H1 (cell line): ENCODE data around the gene MYBPH. TPM values are rescaled to one million over a fixed set of nuclear protein-coding genes. Genes with fewer than 3 reads are reported as not detected.

Experiments used
- CTCF ChIA-PET: fragments of 300-600 bp; sonication (Branson Sonifier 250); formaldehyde crosslinking; loops from one replicate; lab custom pipeline; 2021; ENCODE audit not compliant: partially characterized antibody; lab: Charles Lee
- POLR2A ChIA-PET: fragments of 300-600 bp; sonication (Branson Sonifier 250); formaldehyde crosslinking; loops from one replicate; lab custom pipeline; 2021; ENCODE audit warnings: inconsistent platforms; ENCODE audit not compliant: partially characterized antibody; lab: Charles Lee
- DNase-seq, 2 experiments: peaks; one replicate each; pipeline versions ENCODE4 v3.0.0 to v3.0.0-alpha.2; 2010 to 2022; ENCODE audit warnings: low spot score in 2 of 2, low read depth in 1 of 2, mixed read lengths in 1 of 2
- FAIRE-seq: peaks from 2 replicates; lab custom pipeline; 2011; peaks lifted over from hg19 to GRCh38; lab: Jason Lieb, UNC
- H2AFZ ChIP-seq: 2 replicates; pipeline ENCODE4 v1.8.1; 2012; ENCODE audit warnings: low read length, inconsistent platforms
- H2AK5ac ChIP-seq: 2 replicates; pipeline ENCODE4 v1.6.1; 2013; ENCODE audit warnings: low read depth, low read length
- H2BK120ac ChIP-seq: replicated peaks from 2 replicates; pipeline ENCODE3; 2013; ENCODE audit warnings: low read depth, low read length, inconsistent platforms
- H2BK12ac ChIP-seq: 2 replicates; pipeline ENCODE4 v1.6.1; 2013; ENCODE audit warnings: low read depth, low read length
- H2BK15ac ChIP-seq: 2 replicates; pipeline ENCODE4 v1.6.1; 2013; ENCODE audit warnings: low read length
- H2BK20ac ChIP-seq: 2 replicates; pipeline ENCODE4 v1.6.1; 2013; ENCODE audit warnings: low read length
- H2BK5ac ChIP-seq: 2 replicates; pipeline ENCODE4 v1.6.1; 2013; ENCODE audit warnings: low read depth, low read length
- H3K14ac ChIP-seq: 2 replicates; pipeline ENCODE4 v1.6.1; 2013; ENCODE audit warnings: inconsistent platforms; ENCODE audit not compliant: insufficient read length
- H3K18ac ChIP-seq: 2 replicates; pipeline ENCODE4 v1.6.1; 2013; ENCODE audit warnings: low read length; ENCODE audit errors: extremely low read depth
- H3K23ac ChIP-seq: 2 replicates; pipeline ENCODE4 v1.6.1; 2013; ENCODE audit warnings: inconsistent platforms; ENCODE audit not compliant: insufficient read length
- H3K23me2 ChIP-seq: 2 replicates; pipeline ENCODE4 v1.6.1; 2013; ENCODE audit warnings: low read depth, low read length
- H3K27ac ChIP-seq: 2 replicates; pipeline ENCODE4 v1.6.1; 2011; ENCODE audit warnings: low read depth, low read length, inconsistent platforms
- H3K27me3 ChIP-seq, 4 experiments: replicated peaks in 1 of 4; 1 replicate in 1 of 4; 2 replicates in 3 of 4; pipeline versions ENCODE4 v1.6.1 to v1.8.1; 2011 to 2013; ENCODE audit warnings: low read length in 3 of 4, mild to moderate bottlenecking in 3 of 4, inconsistent platforms in 2 of 4, mixed read lengths in 2 of 4, moderate library complexity in 1 of 4; ENCODE audit not compliant: control insufficient read depth in 3 of 4, insufficient read depth in 3 of 4; ENCODE audit errors: extremely low read depth in 1 of 4
- H3K36me3 ChIP-seq, 4 experiments: 2 replicates each; pipeline versions ENCODE4 v1.6.1 to v1.8.1; 2011 to 2013; ENCODE audit warnings: mild to moderate bottlenecking in 4 of 4, low read length in 3 of 4, moderate library complexity in 2 of 4, control low read depth in 1 of 4, inconsistent platforms in 1 of 4; ENCODE audit not compliant: insufficient read depth in 4 of 4, control insufficient read depth in 2 of 4
- H3K4ac ChIP-seq: replicated peaks from 2 replicates; pipeline ENCODE3; 2013; ENCODE audit warnings: low read length, low read depth, mixed read lengths, inconsistent platforms; ENCODE audit not compliant: insufficient read length
- H3K4me1 ChIP-seq, 4 experiments: replicated peaks in 1 of 4; 1 replicate in 1 of 4; 2 replicates in 3 of 4; pipeline versions ENCODE4 v1.6.1 to v1.8.1; 2011 to 2013; ENCODE audit warnings: low read length in 3 of 4, inconsistent platforms in 2 of 4, mixed read lengths in 1 of 4; ENCODE audit not compliant: insufficient read depth in 4 of 4, control insufficient read depth in 3 of 4
- H3K4me2 ChIP-seq, 2 experiments: 2 replicates each; pipeline versions ENCODE4 v1.6.1 to v1.8.1; 2011 to 2013; ENCODE audit warnings: low read depth in 2 of 2, low read length in 2 of 2, control low read depth in 1 of 2, inconsistent platforms in 1 of 2, mild to moderate bottlenecking in 1 of 2; ENCODE audit not compliant: insufficient read depth in 1 of 2
- H3K4me3 ChIP-seq, 4 experiments: fragments of 200-600, 300-600 bp in 1 of 4; sonication (generic), shearing (Covaris generic), sonication (Bioruptor Twin) in 1 of 4; 2 replicates each; pipeline versions ENCODE4 v1.5.1 to v1.8.1; 2011 to 2016; ENCODE audit warnings: low read length in 4 of 4, low read depth in 3 of 4, control low read depth in 2 of 4, inconsistent platforms in 2 of 4, mild to moderate bottlenecking in 2 of 4, mixed read lengths in 1 of 4, moderate library complexity in 1 of 4; ENCODE audit not compliant: insufficient read depth in 2 of 4; ENCODE audit errors: extremely low read depth in 1 of 4
- H3K56ac ChIP-seq: replicated peaks from 2 replicates; pipeline ENCODE3; 2013; ENCODE audit warnings: low read depth, mild to moderate bottlenecking, mixed read lengths, low read length, inconsistent platforms; ENCODE audit not compliant: insufficient read length
- H3K79me1 ChIP-seq: 2 replicates; pipeline ENCODE4 v1.6.1; 2013; ENCODE audit warnings: low read depth, low read length, control low read depth
- H3K79me2 ChIP-seq, 2 experiments: 2 replicates each; pipeline versions ENCODE4 v1.6.1 to v1.8.1; 2012 to 2013; ENCODE audit warnings: low read length in 2 of 2, mild to moderate bottlenecking in 2 of 2, inconsistent platforms in 1 of 2; ENCODE audit not compliant: insufficient read depth in 2 of 2, control insufficient read depth in 1 of 2
- H3K9ac ChIP-seq, 4 experiments: replicated peaks in 1 of 4; 1 replicate in 1 of 4; 2 replicates in 3 of 4; pipeline versions ENCODE4 v1.6.1 to v1.8.1; 2011 to 2013; ENCODE audit warnings: low read depth in 3 of 4, low read length in 3 of 4, control low read depth in 2 of 4, mild to moderate bottlenecking in 2 of 4, moderate library complexity in 2 of 4, inconsistent platforms in 1 of 4; ENCODE audit errors: extremely low read depth in 1 of 4
- H3K9me3 ChIP-seq, 2 experiments: 2 replicates each; pipeline versions ENCODE4 v1.6.1 to v1.8.1; 2012 to 2013; ENCODE audit warnings: mild to moderate bottlenecking in 2 of 2, moderate library complexity in 2 of 2, control low read depth in 1 of 2, inconsistent platforms in 1 of 2, low read depth in 1 of 2, low read length in 1 of 2, mixed read lengths in 1 of 2; ENCODE audit not compliant: insufficient read depth in 2 of 2
- H4K20me1 ChIP-seq, 2 experiments: replicated peaks in 1 of 2; 2 replicates each; pipeline versions ENCODE3 to v1.8.1; 2011 to 2013; ENCODE audit warnings: inconsistent platforms in 2 of 2, low read length in 2 of 2, mild to moderate bottlenecking in 1 of 2; ENCODE audit not compliant: insufficient read depth in 2 of 2, control insufficient read depth in 1 of 2
- H4K5ac ChIP-seq: 2 replicates; pipeline ENCODE4 v1.6.1; 2013; ENCODE audit warnings: low read length, low read depth, mixed read lengths, inconsistent platforms; ENCODE audit not compliant: insufficient read length
- H4K8ac ChIP-seq: 2 replicates; pipeline ENCODE4 v1.8.0; 2013; ENCODE audit warnings: mild to moderate bottlenecking, moderate library complexity, low read length, inconsistent platforms; ENCODE audit not compliant: insufficient read depth; ENCODE audit errors: extremely low read depth
- H4K91ac ChIP-seq: replicated peaks from 2 replicates; pipeline ENCODE3; 2013; ENCODE audit warnings: low read length, mixed read lengths, inconsistent platforms; ENCODE audit not compliant: insufficient read length
- BRCA1 ChIP-seq: IDR thresholded peaks from 2 replicates; pipeline ENCODE4 v1.6.1; 2012; ENCODE audit warnings: low read depth, low read length, improper control_type of control experiment
- CTBP2 ChIP-seq: IDR thresholded peaks from 2 replicates; pipeline ENCODE4 v1.7.0; 2011; ENCODE audit warnings: borderline replicate concordance, mild to moderate bottlenecking, moderate library complexity, mixed read lengths, low read length; ENCODE audit not compliant: insufficient read depth, insufficient read length
- NANOG ChIP-seq: IDR thresholded peaks from 2 replicates; pipeline ENCODE4 v1.6.1; 2011; ENCODE audit warnings: low read length, low read depth, mild to moderate bottlenecking, inconsistent platforms; ENCODE audit not compliant: insufficient read depth, poor library complexity, severe bottlenecking
- SIX5 ChIP-seq: IDR thresholded peaks from 2 replicates; pipeline ENCODE4 v1.6.1; 2011; ENCODE audit warnings: mild to moderate bottlenecking, low read depth, low read length
- WGBS, 2 experiments: shearing (Covaris generic) in 1 of 2; methylation state at CpG; one replicate each; pipeline versions ENCODE4 v1.1.6 to v1.1.7; 2013 to 2015; ENCODE audit warnings: low lambda C conversion rate in 2 of 2, mixed read lengths in 2 of 2, inconsistent platforms in 1 of 2, low coverage in 1 of 2, missing lambda C conversion rate in 1 of 2; ENCODE audit not compliant: insufficient replicate concordance in 2 of 2, insufficient coverage in 1 of 2, insufficient read length in 1 of 2; ENCODE audit errors: extremely low coverage in 1 of 2, missing lambda C conversion rate in 1 of 2; 5-methylcytosine and 5-hydroxymethylcytosine counted together
- polyA plus RNA-seq, 7 experiments: library from polyadenylated mRNA; depleted of rRNA in 3 of 7; stranded (reverse) in 5 of 7; unstranded in 2 of 7; fragments of >200 nt in 5 of 7; fragments of 200-250 nt in 2 of 7; gene quantifications; 1 replicate in 5 of 7; 2 replicates in 1 of 7; 4 replicates in 1 of 7; pipeline versions ENCODE4 v1.2.1 to v1.2.3, GENCODE V29; 2011 to 2013; ENCODE audit warnings: missing spikeins in 2 of 7, mixed read lengths in 2 of 7
- total RNA-seq: library from RNA; stranded (reverse); fragmentation: NEBNext Ultra II Directional; extraction: Animal tissue kit (Norgen Biotek cat#: 25700); gene quantifications from 2 replicates; pipeline ENCODE4 v1.2.1, GENCODE V29; 2021

Gene MYBPH
- total and polyA plus RNA-seq, 2 of the 8 experiments (the other 6 are each of a cell fraction or from before 2014, with no cell fraction given): not detected

GRCh38 chr1:203182387-203182953 lies 6.8 kb upstream of the MYBPH start:
- Histone ChIP-seq H3K14ac (no peak overlapping the region), H3K4ac (no peak overlapping the region), H3K9ac (no peak overlapping the region), H3K18ac (no peak overlapping the region), H3K4me3 (no peak overlapping the region), H3K27me3 (no peaks in the 10 kb centered on the region), H2BK120ac (no peak overlapping the region), H3K9me3 (no peaks in the 10 kb centered on the region), H3K79me2 (no peaks in the 10 kb centered on the region), H3K36me3 (no peaks in the 10 kb centered on the region), H4K5ac (no peak overlapping the region), H3K23me2 (no peaks in the 10 kb centered on the region), H2BK15ac (no peak overlapping the region), H3K27ac (no peak overlapping the region), H2AK5ac (no peak overlapping the region), H3K56ac (no peak overlapping the region), H2BK20ac (no peak overlapping the region), H3K79me1 (no peaks in the 10 kb centered on the region), H3K23ac (no peak overlapping the region), H4K20me1 (no peaks in the 10 kb centered on the region), H2AFZ (no peak overlapping the region), H2BK12ac (no peak overlapping the region), H4K8ac (no peak overlapping the region), H3K4me1 (peaks cover 8 to 19% (median 11%) of the 10 kb centered on the region in 4 experiments), H2BK5ac (no peak overlapping the region), H4K91ac (no peak overlapping the region), H3K4me2 (no peak overlapping the region)
- TF ChIP-seq NANOG (no peak), SIX5 (no peak), BRCA1 (no peak), CTBP2 (no peak)
- ChIA-PET CTCF (interaction anchor here (0.9 to 6.1 kb wide), 11 partner anchors 8 to 144 kb away, joined by 3 to 64 read pairs (median 4); partner anchors contain the start of gene MYBPH), POLR2A (no interaction called here)
- DNase-seq (no peak), FAIRE-seq (no peak)
- 91% methylated on average over 7 of the region's 7 CpGs; no CpG with 5 or more reads in 1 of the 2 experiments for WGBS, 2 experiments
